Measurements from ENCODE around the gene SAFB.

SAFB gene

GRCh38 chr19:5579286-5579685, 43.6 kb upstream of the SAFB start:
- H3K27ac ChIP-seq (replicated peaks; ENCODE audit: low read length), result no peak overlapping the region
- no peaks in the 10 kb centered on the region for H3K27me3 ChIP-seq (ENCODE audit: control insufficient read depth in 3 of 3, insufficient read depth in 3 of 3, low read depth in 1 of 3, low read length in 3 of 3)
- H3K23ac ChIP-seq (ENCODE audit: low read depth, low read length, poor library complexity), result no peak overlapping the region
- no CpG with 5 or more reads among the region's 6 CpGs for WGBS, 2 donors (ENCODE audit: extremely low coverage in 2 of 2, insufficient read length in 2 of 2, insufficient replicate concordance in 1 of 2)
- H3K9ac ChIP-seq (ENCODE audit: low read depth, low read length, poor library complexity), result no peak overlapping the region
- no peak overlapping the region for H2BK12ac ChIP-seq (ENCODE audit: low read length)
- H3K79me1 ChIP-seq (ENCODE audit: low read depth, low read length), result no peaks in the 10 kb centered on the region
- no peak overlapping the region for H3K14ac ChIP-seq (ENCODE audit: low read length)
- no peak overlapping the region for H3K4ac ChIP-seq (ENCODE audit: low read length)
- H4K91ac ChIP-seq (ENCODE audit: low read depth, low read length, poor library complexity), result no peak overlapping the region
- H2BK15ac ChIP-seq (ENCODE audit: low read length), result peak overlapping the region; percentile 38
- H4K8ac ChIP-seq (ENCODE audit: low read depth, low read length), result no peak overlapping the region
- H2BK120ac ChIP-seq (ENCODE audit: low read depth, low read length), result no peak overlapping the region
- DNase-seq (ENCODE audit: low spot score), result no peak
- peak overlapping the region; percentile 94 for H2AK5ac ChIP-seq (ENCODE audit: low read depth, low read length)
- no peak overlapping the region for H3K4me3 ChIP-seq (ENCODE audit: low read length in 2 of 2)
- H3K4me1 ChIP-seq (ENCODE audit: control insufficient read depth in 2 of 2, insufficient read depth in 1 of 2, low read depth in 1 of 2, low read length in 2 of 2), result peaks cover 2 to 8% of the 10 kb centered on the region in 2 donors
- H3K36me3 ChIP-seq (replicated peaks in 1 of 2; ENCODE audit: control insufficient read depth in 2 of 2, insufficient read depth in 2 of 2, low read length in 2 of 2), result peaks cover 5 to 22% of the 10 kb centered on the region in 2 donors
- H2AFZ ChIP-seq (ENCODE audit: low read length), result no peak overlapping the region
- no peak overlapping the region for H3K18ac ChIP-seq (ENCODE audit: low read length)
- H3K9me3 ChIP-seq (replicated peaks in 1 of 2; ENCODE audit: control insufficient read depth in 2 of 2, insufficient read depth in 1 of 2, low read depth in 1 of 2, low read length in 2 of 2), result no peaks in the 10 kb centered on the region
- no peak overlapping the region for H3K4me2 ChIP-seq (ENCODE audit: insufficient read depth, low read length, poor library complexity, severe bottlenecking)
- peak overlapping the region; percentile 5 for H2BK5ac ChIP-seq (ENCODE audit: low read length)

DNA sequence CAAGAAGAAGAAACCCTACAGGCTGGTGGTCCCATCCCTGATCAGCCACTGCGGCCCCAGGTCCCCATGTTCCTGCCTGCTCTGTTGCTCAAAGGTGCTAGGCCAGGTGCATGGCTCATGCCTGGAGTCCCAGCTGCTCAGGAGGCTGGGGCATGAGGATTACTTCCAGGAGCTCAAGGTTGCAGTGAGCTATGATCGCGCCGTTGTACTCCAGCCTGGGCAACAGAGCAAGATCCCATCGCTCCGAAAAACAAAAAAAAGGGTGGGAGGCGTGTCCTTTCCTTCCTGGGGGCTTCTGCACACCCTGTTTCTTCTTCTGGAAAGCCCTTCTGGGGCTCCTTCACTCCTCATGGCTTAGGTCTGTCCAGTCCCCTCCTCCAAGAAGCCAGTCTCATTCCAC, 43.2 kb upstream of the SAFB start:
- H3K23ac ChIP-seq (ENCODE audit: low read depth, low read length, poor library complexity), result no peak overlapping the region
- H3K14ac ChIP-seq (ENCODE audit: low read length), result no peak overlapping the region
- H2BK15ac ChIP-seq (ENCODE audit: low read length), result peak overlapping the region; percentile 38
- H3K79me1 ChIP-seq (ENCODE audit: low read depth, low read length), result no peaks in the 10 kb centered on the region
- H3K36me3 ChIP-seq (replicated peaks in 1 of 2; ENCODE audit: control insufficient read depth in 2 of 2, insufficient read depth in 2 of 2, low read length in 2 of 2), result peaks cover 5 to 26% of the 10 kb centered on the region in 2 donors
- no peak overlapping the region for H3K4me2 ChIP-seq (ENCODE audit: insufficient read depth, low read length, poor library complexity, severe bottlenecking)
- H3K27ac ChIP-seq (replicated peaks; ENCODE audit: low read length), result no peak overlapping the region
- no peaks in the 10 kb centered on the region for H3K9me3 ChIP-seq (replicated peaks in 1 of 2; ENCODE audit: control insufficient read depth in 2 of 2, insufficient read depth in 1 of 2, low read depth in 1 of 2, low read length in 2 of 2)
- H3K4me3 ChIP-seq (ENCODE audit: low read length in 2 of 2), result no peak overlapping the region
- peak overlapping the region; percentile 5 for H2BK5ac ChIP-seq (ENCODE audit: low read length)
- H3K27me3 ChIP-seq (ENCODE audit: control insufficient read depth in 3 of 3, insufficient read depth in 3 of 3, low read depth in 1 of 3, low read length in 3 of 3), result no peaks in the 10 kb centered on the region
- no CpG with 5 or more reads among the region's 7 CpGs for WGBS, 2 donors (ENCODE audit: extremely low coverage in 2 of 2, insufficient read length in 2 of 2, insufficient replicate concordance in 1 of 2)
- no peak overlapping the region for H2BK120ac ChIP-seq (ENCODE audit: low read depth, low read length)
- H4K8ac ChIP-seq (ENCODE audit: low read depth, low read length), result no peak overlapping the region
- H2BK12ac ChIP-seq (ENCODE audit: low read length), result no peak overlapping the region
- DNase-seq (ENCODE audit: low spot score), result no peak
- H3K4me1 ChIP-seq (ENCODE audit: control insufficient read depth in 2 of 2, insufficient read depth in 1 of 2, low read depth in 1 of 2, low read length in 2 of 2), result peaks cover 2 to 8% of the 10 kb centered on the region in 2 donors
- H2AFZ ChIP-seq (ENCODE audit: low read length), result no peak overlapping the region
- H3K18ac ChIP-seq (ENCODE audit: low read length), result no peak overlapping the region
- no peak overlapping the region for H3K4ac ChIP-seq (ENCODE audit: low read length)
- H4K91ac ChIP-seq (ENCODE audit: low read depth, low read length, poor library complexity), result no peak overlapping the region
- no peak overlapping the region for H3K9ac ChIP-seq (ENCODE audit: low read depth, low read length, poor library complexity)
- H2AK5ac ChIP-seq (ENCODE audit: low read depth, low read length), result peak overlapping the region; percentile 94

DNA sequence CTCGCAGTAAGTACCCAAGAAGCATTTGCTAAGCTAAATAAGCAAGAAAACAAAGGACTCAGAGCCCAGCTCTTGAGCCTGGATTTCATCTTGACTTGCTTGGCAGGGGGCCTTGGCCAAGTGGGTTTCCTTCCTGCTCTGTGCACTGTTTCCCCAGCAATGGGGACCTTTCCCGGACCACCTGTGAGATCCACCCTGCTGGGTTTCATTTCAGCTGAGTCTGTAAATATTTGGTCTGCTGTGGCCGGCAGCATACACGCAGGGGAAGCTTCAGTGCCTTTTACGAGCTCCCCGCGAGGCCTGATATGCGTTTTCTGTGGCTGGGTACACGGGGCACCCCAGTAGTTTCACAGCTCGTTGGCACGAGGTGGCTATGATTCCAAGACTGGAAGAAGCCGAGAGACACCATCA, 42.7 kb upstream of the SAFB start:
- H2BK15ac ChIP-seq (ENCODE audit: low read length), result peak overlapping the region; percentile 38
- H3K27me3 ChIP-seq (ENCODE audit: control insufficient read depth in 3 of 3, insufficient read depth in 3 of 3, low read depth in 1 of 3, low read length in 3 of 3), result no peaks in the 10 kb centered on the region
- DNase-seq (ENCODE audit: low spot score), result no peak
- H2BK120ac ChIP-seq (ENCODE audit: low read depth, low read length), result no peak overlapping the region
- peak overlapping the region; percentile 5 for H2BK5ac ChIP-seq (ENCODE audit: low read length)
- no peak overlapping the region for H3K9ac ChIP-seq (ENCODE audit: low read depth, low read length, poor library complexity)
- no peaks in the 10 kb centered on the region for H3K79me1 ChIP-seq (ENCODE audit: low read depth, low read length)
- H3K9me3 ChIP-seq (replicated peaks in 1 of 2; ENCODE audit: control insufficient read depth in 2 of 2, insufficient read depth in 1 of 2, low read depth in 1 of 2, low read length in 2 of 2), result no peaks in the 10 kb centered on the region
- H3K27ac ChIP-seq (replicated peaks; ENCODE audit: low read length), result no peak overlapping the region
- no peak overlapping the region for H2BK12ac ChIP-seq (ENCODE audit: low read length)
- peaks cover 3 to 8% of the 10 kb centered on the region in 2 donors for H3K4me1 ChIP-seq (ENCODE audit: control insufficient read depth in 2 of 2, insufficient read depth in 1 of 2, low read depth in 1 of 2, low read length in 2 of 2)
- H3K36me3 ChIP-seq (replicated peaks in 1 of 2; ENCODE audit: control insufficient read depth in 2 of 2, insufficient read depth in 2 of 2, low read length in 2 of 2), result peaks cover 5 to 26% of the 10 kb centered on the region in 2 donors
- no peak overlapping the region for H3K23ac ChIP-seq (ENCODE audit: low read depth, low read length, poor library complexity)
- no peak overlapping the region for H2AFZ ChIP-seq (ENCODE audit: low read length)
- no peak overlapping the region for H3K4me2 ChIP-seq (ENCODE audit: insufficient read depth, low read length, poor library complexity, severe bottlenecking)
- H4K91ac ChIP-seq (ENCODE audit: low read depth, low read length, poor library complexity), result no peak overlapping the region
- no peak overlapping the region for H3K4me3 ChIP-seq (ENCODE audit: low read length in 2 of 2)
- no peak overlapping the region for H4K8ac ChIP-seq (ENCODE audit: low read depth, low read length)
- no peak overlapping the region for H3K18ac ChIP-seq (ENCODE audit: low read length)
- H3K4ac ChIP-seq (ENCODE audit: low read length), result no peak overlapping the region
- no CpG with 5 or more reads among the region's 12 CpGs for WGBS, 2 donors (ENCODE audit: extremely low coverage in 2 of 2, insufficient read length in 2 of 2, insufficient replicate concordance in 1 of 2)
- no peak overlapping the region for H3K14ac ChIP-seq (ENCODE audit: low read length)
- H2AK5ac ChIP-seq (ENCODE audit: low read depth, low read length), result peak overlapping the region; percentile 5

- peak overlapping the region; percentile 76 for H3K23ac ChIP-seq (ENCODE audit: low read depth, low read length, poor library complexity)
- H2BK15ac ChIP-seq (ENCODE audit: low read length), result no peak overlapping the region
- peak overlapping the region; percentile 61 for H2AK5ac ChIP-seq (ENCODE audit: low read depth, low read length)
- peak overlapping the region; percentile 59 for H2BK5ac ChIP-seq (ENCODE audit: low read length)
- peak; percentile 43 for DNase-seq (ENCODE audit: low spot score)
- peaks cover 26 to 71% of the 10 kb centered on the region in 2 donors for H3K36me3 ChIP-seq (replicated peaks in 1 of 2; ENCODE audit: control insufficient read depth in 2 of 2, insufficient read depth in 2 of 2, low read length in 2 of 2)
- H3K4me2 ChIP-seq (ENCODE audit: insufficient read depth, low read length, poor library complexity, severe bottlenecking), result peak overlapping the region; percentile 41
- H3K27me3 ChIP-seq (ENCODE audit: control insufficient read depth in 3 of 3, insufficient read depth in 3 of 3, low read depth in 1 of 3, low read length in 3 of 3), result no peaks in the 10 kb centered on the region
- H2BK120ac ChIP-seq (ENCODE audit: low read depth, low read length), result no peak overlapping the region
- H3K18ac ChIP-seq (ENCODE audit: low read length), result peak overlapping the region; percentile 93
- peak overlapping the region; percentile 85 for H3K27ac ChIP-seq (replicated peaks; ENCODE audit: low read length)
- no peak overlapping the region for H4K8ac ChIP-seq (ENCODE audit: low read depth, low read length)
- H3K4me3 ChIP-seq (ENCODE audit: low read length in 2 of 2), result peak overlapping the region in 1 of 2 donors; percentile 21
- H2BK12ac ChIP-seq (ENCODE audit: low read length), result peak overlapping the region; percentile 92
- H2AFZ ChIP-seq (ENCODE audit: low read length), result peak overlapping the region; percentile 54
- WGBS, 2 donors (ENCODE audit: extremely low coverage in 2 of 2, insufficient read length in 2 of 2, insufficient replicate concordance in 1 of 2), result no CpG with 5 or more reads among the region's 29 CpGs
- H3K14ac ChIP-seq (ENCODE audit: low read length), result no peak overlapping the region
- no peak overlapping the region for H3K4ac ChIP-seq (ENCODE audit: low read length)
- peaks cover 1% of the 10 kb centered on the region for H3K79me1 ChIP-seq (ENCODE audit: low read depth, low read length)
- H3K9me3 ChIP-seq (replicated peaks in 1 of 2; ENCODE audit: control insufficient read depth in 2 of 2, insufficient read depth in 1 of 2, low read depth in 1 of 2, low read length in 2 of 2), result no peaks in the 10 kb centered on the region
- H4K91ac ChIP-seq (ENCODE audit: low read depth, low read length, poor library complexity), result no peak overlapping the region
- peaks cover 13 to 15% of the 10 kb centered on the region in 2 donors for H3K4me1 ChIP-seq (ENCODE audit: control insufficient read depth in 2 of 2, insufficient read depth in 1 of 2, low read depth in 1 of 2, low read length in 2 of 2)
- peak overlapping the region; percentile 61 for H3K9ac ChIP-seq (ENCODE audit: low read depth, low read length, poor library complexity)
Observed at GRCh38 chr19:5585461-5586299, 37.2 kb upstream of the SAFB start.

Data from neuronal stem cell (in vitro differentiated cells).